Mesenchymal stem cell (in vitro differentiated cells and primary cell): ENCODE results near the gene MDM2.

Experiments
- DNase-seq: peaks from one replicate; pipeline ENCODE4 v3.0.0-alpha.2; 2013
- H2AFZ ChIP-seq: one replicate; pipeline ENCODE4 v1.6.1; 2013; ENCODE audit warnings: low read depth, mild to moderate bottlenecking, control low read depth, inconsistent platforms, low read length, moderate library complexity
- H2AK5ac ChIP-seq: 2 replicates; pipeline ENCODE4 v1.6.1; 2013; ENCODE audit warnings: low read length, moderate library complexity, mild to moderate bottlenecking, inconsistent platforms; ENCODE audit not compliant: severe bottlenecking
- H2BK120ac ChIP-seq: one replicate; pipeline ENCODE4 v1.6.1; 2013; ENCODE audit warnings: low read depth, mild to moderate bottlenecking, inconsistent platforms, low read length, moderate library complexity
- H2BK12ac ChIP-seq, 2 experiments: one replicate each; pipeline ENCODE4 v1.6.1; 2013; ENCODE audit warnings: inconsistent platforms in 2 of 2, low read length in 2 of 2, mild to moderate bottlenecking in 2 of 2, moderate library complexity in 2 of 2, control low read depth in 1 of 2
- H2BK15ac ChIP-seq: one replicate; pipeline ENCODE4 v1.6.1; 2013; ENCODE audit warnings: mild to moderate bottlenecking, low read depth, inconsistent platforms; ENCODE audit not compliant: poor library complexity, severe bottlenecking
- H2BK5ac ChIP-seq: 2 replicates; pipeline ENCODE4 v1.6.1; 2013; ENCODE audit warnings: low read depth, mild to moderate bottlenecking, low read length, control low read depth, inconsistent platforms; ENCODE audit not compliant: poor library complexity, severe bottlenecking
- H3K14ac ChIP-seq, 2 experiments: one replicate each; pipeline ENCODE4 v1.6.1; 2013; ENCODE audit warnings: inconsistent platforms in 2 of 2, low read length in 2 of 2, control low read depth in 1 of 2, mild to moderate bottlenecking in 1 of 2, moderate library complexity in 1 of 2
- H3K18ac ChIP-seq, 2 experiments: one replicate each; pipeline ENCODE4 v1.6.1; 2013; ENCODE audit warnings: inconsistent platforms in 2 of 2, low read length in 2 of 2, control low read depth in 1 of 2, low read depth in 1 of 2, mild to moderate bottlenecking in 1 of 2
- H3K23ac ChIP-seq, 2 experiments: one replicate each; pipeline ENCODE4 v1.6.1; 2013; ENCODE audit warnings: inconsistent platforms in 2 of 2, low read length in 2 of 2, mild to moderate bottlenecking in 2 of 2, moderate library complexity in 2 of 2, control low read depth in 1 of 2
- H3K27ac ChIP-seq: 2 replicates; pipeline ENCODE4 v1.5.1; 2013; ENCODE audit warnings: mild to moderate bottlenecking, moderate library complexity, low read length, control low read depth, inconsistent platforms; ENCODE audit not compliant: poor library complexity, severe bottlenecking
- H3K27me3 ChIP-seq, 2 experiments: 2 replicates each; pipeline versions ENCODE4 v1.6.1 to v1.7.0; 2013; ENCODE audit warnings: low read length in 2 of 2, mild to moderate bottlenecking in 2 of 2, moderate library complexity in 2 of 2, control low read depth in 1 of 2, inconsistent platforms in 1 of 2; ENCODE audit not compliant: control insufficient read depth in 1 of 2, insufficient read depth in 1 of 2
- H3K36me3 ChIP-seq, 2 experiments: 2 replicates each; pipeline versions ENCODE4 v1.6.1 to v1.7.0; 2013; ENCODE audit warnings: low read length in 2 of 2, control low read depth in 1 of 2, inconsistent platforms in 1 of 2, low read depth in 1 of 2, mild to moderate bottlenecking in 1 of 2; ENCODE audit not compliant: insufficient read depth in 2 of 2, control insufficient read depth in 1 of 2
- H3K4ac ChIP-seq, 2 experiments: one replicate each; pipeline ENCODE4 v1.6.1; 2013; ENCODE audit warnings: inconsistent platforms in 2 of 2, low read length in 2 of 2, mild to moderate bottlenecking in 2 of 2, moderate library complexity in 2 of 2, control low read depth in 1 of 2, low read depth in 1 of 2
- H3K4me1 ChIP-seq: 2 replicates; pipeline ENCODE4 v1.6.1; 2013; ENCODE audit warnings: low read depth, low read length, control low read depth; ENCODE audit not compliant: control insufficient read depth, insufficient read depth
- H3K4me2 ChIP-seq: 2 replicates; pipeline ENCODE4 v1.6.1; 2013; ENCODE audit warnings: low read length, mild to moderate bottlenecking, inconsistent platforms; ENCODE audit not compliant: poor library complexity, severe bottlenecking
- H3K4me3 ChIP-seq, 2 experiments: 2 replicates each; pipeline versions ENCODE4 v1.5.1 to v1.7.0; 2013; ENCODE audit warnings: low read length in 2 of 2, mild to moderate bottlenecking in 2 of 2, control low read depth in 1 of 2, low read depth in 1 of 2; ENCODE audit not compliant: insufficient read depth in 1 of 2
- H3K79me1 ChIP-seq: replicated peaks from 2 replicates; pipeline ENCODE4 v1.6.1; 2013; ENCODE audit warnings: mild to moderate bottlenecking, control low read depth, low read length, inconsistent platforms; ENCODE audit not compliant: poor library complexity, severe bottlenecking
- H3K9ac ChIP-seq: 2 replicates; pipeline ENCODE4 v1.7.0; 2013; ENCODE audit warnings: mild to moderate bottlenecking, low read length, moderate library complexity
- H3K9me3 ChIP-seq: 2 replicates; pipeline ENCODE4 v1.7.0; 2013; ENCODE audit warnings: mild to moderate bottlenecking, low read length; ENCODE audit not compliant: control insufficient read depth
- H4K8ac ChIP-seq: one replicate; pipeline ENCODE4 v1.6.1; 2013; ENCODE audit warnings: inconsistent platforms, mild to moderate bottlenecking, low read length, moderate library complexity
- H4K91ac ChIP-seq: one replicate; pipeline ENCODE4 v1.6.1; 2013; ENCODE audit warnings: mild to moderate bottlenecking, low read length, inconsistent platforms
- WGBS: methylation state at CpG from one replicate; pipeline ENCODE4 v1.1.7; 2013; ENCODE audit warnings: mixed read lengths; 5-methylcytosine and 5-hydroxymethylcytosine counted together

The MDM2 gene

DNA sequence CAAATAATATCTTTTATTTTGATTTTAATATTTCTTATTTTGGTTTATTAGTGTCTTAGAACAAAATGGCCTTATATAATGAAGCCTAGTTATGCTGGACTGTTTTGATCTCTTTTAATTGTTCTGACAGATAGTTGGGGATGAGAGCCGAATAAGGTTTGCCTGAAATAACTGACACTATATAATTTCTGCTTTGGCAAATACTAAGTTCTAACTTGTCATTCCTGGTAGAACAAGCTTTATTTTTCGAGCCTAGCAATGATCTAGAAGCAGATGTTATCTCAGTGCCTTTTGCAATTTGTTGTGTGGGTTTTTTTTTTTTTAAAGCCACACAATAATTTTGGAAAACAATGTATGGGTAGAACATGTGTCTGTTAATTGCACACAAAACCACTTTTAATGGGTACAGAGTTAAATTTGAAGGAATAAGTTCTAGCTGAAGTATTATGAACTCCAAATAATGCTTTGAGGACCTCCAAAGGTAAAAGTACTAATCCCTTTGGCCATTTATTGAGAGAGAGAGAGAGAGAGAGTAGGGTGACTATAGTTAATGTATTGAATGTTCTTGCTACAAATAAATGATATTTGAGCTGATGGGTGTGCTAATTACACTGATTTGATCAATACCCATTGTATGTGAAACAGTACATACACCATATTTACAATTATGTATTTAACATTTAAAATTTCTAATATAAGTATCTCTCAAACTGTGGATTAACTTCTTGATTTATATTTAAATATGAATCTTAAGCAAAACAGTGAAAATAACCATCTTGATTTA, 35.0 kb downstream of the MDM2 start:
- Histone ChIP-seq H4K8ac (no peak overlapping the region), H3K9ac (peak overlapping the region; percentile 50), H3K27ac (no peak overlapping the region), H3K4me3 (no peak overlapping the region), H3K79me1 (peaks cover 7% of the 10 kb centered on the region), H2BK12ac (no peak overlapping the region), H3K27me3 (no peaks in the 10 kb centered on the region), H2AK5ac (no peak overlapping the region), H3K4ac (no peak overlapping the region), H3K36me3 (peaks cover 21 to 87% of the 10 kb centered on the region in 2 experiments), H3K4me1 (no peaks in the 10 kb centered on the region), H3K23ac (no peak overlapping the region), H2BK120ac (no peak overlapping the region), H4K91ac (no peak overlapping the region), H2BK5ac (no peak overlapping the region), H3K4me2 (no peak overlapping the region), H3K18ac (no peak overlapping the region), H3K9me3 (no peaks in the 10 kb centered on the region), H2BK15ac (no peak overlapping the region), H3K14ac (no peak overlapping the region), H2AFZ (no peak overlapping the region)
- WGBS: 100% methylated on average over 1 of the region's 2 CpGs
- no peak for DNase-seq

DNA sequence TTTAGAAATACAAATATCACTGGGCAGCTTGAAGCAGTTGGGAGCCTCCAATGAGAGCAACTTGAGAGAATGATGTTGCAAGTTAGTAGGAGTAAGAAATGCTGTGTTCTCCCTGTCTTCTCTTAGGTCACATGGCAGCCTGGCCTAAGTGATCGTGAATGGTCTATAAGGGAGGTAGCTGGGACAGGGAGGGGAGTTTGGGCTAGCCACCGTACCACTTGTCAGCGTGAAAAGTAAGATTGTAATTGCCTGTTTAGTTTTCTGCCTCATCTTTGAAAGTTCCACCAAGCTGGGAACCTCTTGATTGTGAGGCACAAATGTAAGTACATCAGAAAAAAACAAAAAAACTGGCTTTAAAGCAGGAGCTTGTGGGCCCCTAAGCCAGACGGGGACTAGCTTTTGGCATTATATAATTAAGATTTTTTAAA, 36.4 kb downstream of the MDM2 start:
- no peak overlapping the region for H2BK5ac ChIP-seq
- H3K23ac ChIP-seq: no peak overlapping the region
- H3K4me1 ChIP-seq: peaks cover 2% of the 10 kb centered on the region
- DNase-seq: no peak
- H3K4me2 ChIP-seq: no peak overlapping the region
- no peak overlapping the region for H2BK15ac ChIP-seq
- no peak overlapping the region for H3K4ac ChIP-seq
- no peak overlapping the region for H2AFZ ChIP-seq
- peak overlapping the region; percentile 47 for H3K9ac ChIP-seq
- no peak overlapping the region for H4K8ac ChIP-seq
- no peak overlapping the region for H2BK120ac ChIP-seq
- no peak overlapping the region for H4K91ac ChIP-seq
- H3K9me3 ChIP-seq: no peaks in the 10 kb centered on the region
- H3K27ac ChIP-seq: no peak overlapping the region
- peaks cover 3% of the 10 kb centered on the region for H3K79me1 ChIP-seq
- H3K27me3 ChIP-seq: no peaks in the 10 kb centered on the region
- no peak overlapping the region for H2AK5ac ChIP-seq
- H3K14ac ChIP-seq: no peak overlapping the region
- H3K18ac ChIP-seq: no peak overlapping the region
- H3K36me3 ChIP-seq: peaks cover 21 to 73% of the 10 kb centered on the region in 2 experiments
- H2BK12ac ChIP-seq: no peak overlapping the region
- no peak overlapping the region for H3K4me3 ChIP-seq
- 94% methylated on average over 3 of the region's 4 CpGs for WGBS

DNA sequence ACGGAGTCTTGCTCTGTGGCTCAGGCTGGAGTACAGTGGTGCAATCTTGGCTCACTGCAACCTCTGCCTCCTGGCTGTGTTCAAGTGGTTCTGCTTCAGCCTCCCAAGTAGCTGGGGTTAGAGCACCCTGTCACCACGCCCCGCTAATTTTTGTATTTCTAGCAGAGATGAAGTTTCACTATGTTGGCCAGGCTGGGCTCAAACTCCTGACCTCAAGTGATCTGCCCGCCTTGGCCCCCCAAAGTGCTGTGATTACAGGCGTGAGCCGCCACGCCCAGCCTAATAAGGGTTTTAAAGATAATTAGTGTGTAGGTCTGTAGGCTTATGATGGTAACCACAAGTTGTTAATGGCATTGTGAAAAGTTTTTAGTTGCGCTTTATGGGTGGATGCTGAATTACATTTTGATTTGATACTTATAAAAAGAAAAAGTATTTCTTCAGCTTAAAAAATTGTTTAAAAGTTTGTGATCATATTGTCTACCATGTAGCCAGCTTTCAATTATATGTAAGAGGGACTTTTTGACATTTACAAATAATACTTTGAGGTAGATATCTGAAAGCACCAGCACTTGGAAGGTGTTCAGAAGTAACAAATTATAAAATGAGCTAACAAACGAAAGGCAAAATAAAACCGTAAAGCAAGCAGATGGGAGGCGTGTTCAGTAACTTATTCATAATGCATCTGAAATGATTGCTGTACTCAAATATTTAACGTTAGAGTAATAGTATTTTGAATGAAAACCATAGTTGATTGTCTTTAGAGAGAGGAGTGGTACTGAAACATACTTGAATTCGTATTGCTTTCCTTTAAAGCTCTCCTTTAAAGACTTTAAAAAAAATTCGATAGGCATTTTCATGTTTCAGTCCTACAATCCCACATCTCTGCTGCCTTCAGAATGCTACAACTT, 37.1 kb downstream of the MDM2 start:
- peaks cover 2% of the 10 kb centered on the region for H3K4me1 ChIP-seq
- no peak overlapping the region for H2BK15ac ChIP-seq
- H2BK12ac ChIP-seq: no peak overlapping the region
- WGBS: 96% methylated on average over 13 of the region's 14 CpGs
- H2AFZ ChIP-seq: no peak overlapping the region
- H2BK5ac ChIP-seq: no peak overlapping the region
- no peak overlapping the region for H3K14ac ChIP-seq
- H2BK120ac ChIP-seq: no peak overlapping the region
- H4K91ac ChIP-seq: no peak overlapping the region
- no peak overlapping the region for H3K18ac ChIP-seq
- peaks cover 20 to 66% of the 10 kb centered on the region in 2 experiments for H3K36me3 ChIP-seq
- no peak overlapping the region for H3K27ac ChIP-seq
- no peak overlapping the region for H3K4me2 ChIP-seq
- no peak for DNase-seq
- H3K23ac ChIP-seq: no peak overlapping the region
- no peak overlapping the region for H3K4me3 ChIP-seq
- H4K8ac ChIP-seq: peak overlapping the region; percentile 19
- no peaks in the 10 kb centered on the region for H3K9me3 ChIP-seq
- no peak overlapping the region for H3K4ac ChIP-seq
- H3K79me1 ChIP-seq: peaks cover 3% of the 10 kb centered on the region
- H2AK5ac ChIP-seq: no peak overlapping the region
- no peaks in the 10 kb centered on the region for H3K27me3 ChIP-seq
- H3K9ac ChIP-seq: no peak overlapping the region

DNA sequence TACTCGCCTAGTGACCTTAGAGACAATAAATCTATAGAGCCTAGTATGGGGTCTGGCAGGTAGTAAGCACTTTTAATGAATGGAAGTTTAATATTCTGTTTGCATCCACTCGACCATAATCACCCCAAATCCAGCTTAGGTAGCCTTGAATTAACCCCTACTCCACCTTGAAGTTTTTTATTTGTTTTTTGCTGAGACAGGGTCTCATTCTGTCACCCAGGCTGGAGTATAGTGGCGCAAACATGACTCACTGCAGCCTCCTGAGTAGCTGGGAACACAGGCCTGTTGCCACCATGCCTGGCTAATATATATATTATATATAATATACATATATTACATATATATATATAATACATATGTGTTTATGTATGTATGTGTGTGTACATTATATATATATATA, 38.8 kb downstream of the MDM2 start:
- Histone ChIP-seq H3K27ac (no peak overlapping the region), H4K91ac (no peak overlapping the region), H3K9ac (no peak overlapping the region), H3K14ac (no peak overlapping the region), H3K4ac (no peak overlapping the region), H2AFZ (no peak overlapping the region), H3K27me3 (no peaks in the 10 kb centered on the region), H3K4me3 (no peak overlapping the region), H3K4me1 (peaks cover 2% of the 10 kb centered on the region), H3K36me3 (peaks cover 12 to 48% of the 10 kb centered on the region in 2 experiments), H2BK120ac (no peak overlapping the region), H2BK5ac (no peak overlapping the region), H3K4me2 (no peak overlapping the region), H3K79me1 (no peaks in the 10 kb centered on the region), H4K8ac (no peak overlapping the region), H3K18ac (no peak overlapping the region), H3K9me3 (no peaks in the 10 kb centered on the region), H3K23ac (no peak overlapping the region), H2BK15ac (no peak overlapping the region), H2BK12ac (no peak overlapping the region), H2AK5ac (no peak overlapping the region)
- no peak for DNase-seq
- 60% methylated on average over 1 of the region's 3 CpGs for WGBS
